LNCaP clone FGC (cell line): ENCODE measurements around the gene PTPRD.

ENCODE experiments used
- DNase-seq: peaks from one replicate; pipeline ENCODE4 v3.0.0-alpha.2; 2011; ENCODE audit warnings: low read depth
- H3K4me3 ChIP-seq: 2 replicates; pipeline ENCODE4 v1.5.1; 2011; ENCODE audit warnings: mild to moderate bottlenecking, low read depth, low read length, control low read depth
- CTCF ChIP-seq: IDR thresholded peaks from 2 replicates; pipeline ENCODE4 v1.5.1; 2012; ENCODE audit warnings: mild to moderate bottlenecking; ENCODE audit not compliant: control insufficient read depth, insufficient read depth; ENCODE audit errors: extremely low read depth

PTPRD gene

GRCh38 chr9:8963885-8964284, 1648.9 kb downstream of the PTPRD start:
- TF ChIP-seq CTCF = no peak
- no peak for DNase-seq
- H3K4me3 ChIP-seq = no peak overlapping the region

- H3K4me3 ChIP-seq = no peak overlapping the region
- DNase-seq = no peak
- TF ChIP-seq CTCF = no peak
These were observed 1650.7 kb downstream of the PTPRD start for GRCh38 chr9:8962084-8962483.

GRCh38 chr9:8961186-8961851, 1651.5 kb downstream of the PTPRD start:
- no peak for DNase-seq

GRCh38 chr9:8960254-8960653, 1652.5 kb downstream of the PTPRD start:
- H3K4me3 ChIP-seq = no peak overlapping the region
- no peak for DNase-seq
- no peak for TF ChIP-seq CTCF

More at GRCh38 chr9:8961186-8961851, 1651.5 kb downstream of the PTPRD start:
- H3K4me3 ChIP-seq = no peak overlapping the region
- no peak for TF ChIP-seq CTCF

GRCh38 chr9:8958358-8958757, 1654.4 kb downstream of the PTPRD start:
- DNase-seq = no peak
- no peak overlapping the region for H3K4me3 ChIP-seq
- TF ChIP-seq CTCF = no peak

- no peak for TF ChIP-seq CTCF
- DNase-seq = no peak
- H3K4me3 ChIP-seq = no peak overlapping the region
These were observed 1657.5 kb downstream of the PTPRD start for GRCh38 chr9:8955315-8955714.

- TF ChIP-seq CTCF = no peak
- no peak overlapping the region for H3K4me3 ChIP-seq
- no peak for DNase-seq
These were observed 1666.3 kb downstream of the PTPRD start for GRCh38 chr9:8946461-8946860.
